Measurements from ENCODE around the gene PLCE1. TPM values are rescaled to one million over a fixed set of nuclear protein-coding genes. Genes with fewer than 3 reads are reported as not detected.

The PLCE1 gene
- total RNA-seq, 1 donor from 2014 or later, result 6.1 TPM

GRCh38 chr10:94035982-94036765 lies 42.4 kb downstream of the PLCE1 start:
- Mint-ChIP-seq H3K27ac (ENCODE audit: unreplicated experiment) (no peak overlapping the region), H3K9me3 (peaks cover 2% of the 10 kb centered on the region)
- TF ChIP-seq CTCF (conservative IDR thresholded peaks at IDR 0.05), result no peak

GRCh38 chr10:94036766-94037033 lies 43.0 kb downstream of the PLCE1 start:
- Mint-ChIP-seq H3K9me3 (no peaks in the 10 kb centered on the region), H3K4me1 (no peaks in the 10 kb centered on the region), H3K27me3 (ENCODE audit: low read depth) (no peaks in the 10 kb centered on the region), H3K36me3 (ENCODE audit: low read depth) (peaks cover 12% of the 10 kb centered on the region), H3K27ac (ENCODE audit: unreplicated experiment) (no peak overlapping the region), H3K4me3 (no peak overlapping the region)
- TF ChIP-seq CTCF (conservative IDR thresholded peaks at IDR 0.05), result no peak
- no peak for DNase-seq (ENCODE audit: low read depth, low spot score)

More at GRCh38 chr10:94035982-94036765, 42.4 kb downstream of the PLCE1 start:
- no peaks in the 10 kb centered on the region for H3K4me1 Mint-ChIP-seq
- no peak for DNase-seq (ENCODE audit: low read depth, low spot score)
- no peaks in the 10 kb centered on the region for H3K27me3 Mint-ChIP-seq (ENCODE audit: low read depth)
- H3K4me3 Mint-ChIP-seq, result no peak overlapping the region
- peaks cover 16% of the 10 kb centered on the region for H3K36me3 Mint-ChIP-seq (ENCODE audit: low read depth)

- no peak overlapping the region for H3K4me3 Mint-ChIP-seq
- TF ChIP-seq CTCF (conservative IDR thresholded peaks at IDR 0.05), result no peak
Measured at GRCh38 chr10:94037286-94037685, 43.6 kb downstream of the PLCE1 start.

GRCh38 chr10:94038024-94038423 lies 44.3 kb downstream of the PLCE1 start:
- H3K9me3 Mint-ChIP-seq, result no peaks in the 10 kb centered on the region
- no peak for DNase-seq (ENCODE audit: low read depth, low spot score)
- H3K4me1 Mint-ChIP-seq, result no peaks in the 10 kb centered on the region
- H3K4me3 Mint-ChIP-seq, result no peak overlapping the region
- TF ChIP-seq CTCF (conservative IDR thresholded peaks at IDR 0.05), result no peak
- H3K36me3 Mint-ChIP-seq (ENCODE audit: low read depth), result peaks cover 4% of the 10 kb centered on the region
- no peaks in the 10 kb centered on the region for H3K27me3 Mint-ChIP-seq (ENCODE audit: low read depth)
- peak overlapping the region; percentile 40 for H3K27ac Mint-ChIP-seq (ENCODE audit: unreplicated experiment)

More at GRCh38 chr10:94037286-94037685, 43.6 kb downstream of the PLCE1 start:
- Mint-ChIP-seq H3K36me3 (ENCODE audit: low read depth) (peaks cover 7% of the 10 kb centered on the region), H3K27ac (ENCODE audit: unreplicated experiment) (no peak overlapping the region), H3K27me3 (ENCODE audit: low read depth) (no peaks in the 10 kb centered on the region), H3K4me1 (no peaks in the 10 kb centered on the region), H3K9me3 (no peaks in the 10 kb centered on the region)
- DNase-seq (ENCODE audit: low read depth, low spot score), result no peak

- H3K27me3 Mint-ChIP-seq (ENCODE audit: low read depth), result no peaks in the 10 kb centered on the region
- H3K27ac Mint-ChIP-seq (ENCODE audit: unreplicated experiment), result no peak overlapping the region
- H3K36me3 Mint-ChIP-seq (ENCODE audit: low read depth), result peaks cover 4% of the 10 kb centered on the region
- no peak for DNase-seq (ENCODE audit: low read depth, low spot score)
- no peaks in the 10 kb centered on the region for H3K9me3 Mint-ChIP-seq
- TF ChIP-seq CTCF (conservative IDR thresholded peaks at IDR 0.05), result no peak
- peaks cover 3% of the 10 kb centered on the region for H3K4me1 Mint-ChIP-seq
- H3K4me3 Mint-ChIP-seq, result no peak overlapping the region
Measured at GRCh38 chr10:94041206-94041605, 47.5 kb downstream of the PLCE1 start.

Measured in neural crest cell (in vitro differentiated cells).